Esophagus squamous epithelium (tissue), 4 donors: ENCODE data around the gene SCGB3A1.

ENCODE experiments used
- POLR2A ChIP-seq, 4 donors: fragments of 450-650 bp; IDR thresholded peaks; one replicate each; pipeline ENCODE4 v1.6.1; 2017; ENCODE audit warnings: antibody characterized with exemption in 4 of 4, mild to moderate bottlenecking in 4 of 4, moderate library complexity in 3 of 4
- TF ChIP-seq, protein P1 (sequence below), 6 experiments: fragments of 450-650 bp in 4 of 6; fragments of 200-600 bp in 2 of 6; sonication (generic) in 2 of 6; IDR thresholded peaks; one replicate each; pipeline ENCODE4 v1.5.1; 2016 to 2019; ENCODE audit warnings: antibody characterized with exemption in 6 of 6, mild to moderate bottlenecking in 4 of 6, moderate library complexity in 4 of 6

DNA sequence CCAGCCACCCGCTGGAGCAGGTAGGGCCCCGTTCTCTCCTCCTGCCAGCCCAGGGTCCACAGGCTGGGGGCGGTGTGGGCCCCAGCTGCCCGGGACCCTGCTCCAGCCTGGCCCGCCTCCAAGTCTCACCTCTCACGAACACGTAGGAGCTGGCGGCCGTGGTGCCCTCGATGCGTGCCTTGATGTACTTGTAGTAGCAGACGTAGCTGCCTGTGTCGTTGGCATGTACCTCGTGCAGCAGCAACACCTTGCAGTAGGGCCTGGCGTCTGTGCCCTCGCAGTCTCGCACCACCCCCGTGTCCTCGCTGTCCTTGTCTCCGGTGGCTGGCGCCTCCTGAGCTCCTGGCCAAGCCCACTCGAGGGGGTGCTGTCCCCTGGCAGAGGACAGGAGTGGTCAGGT lies 39.1 kb upstream of the SCGB3A1 start:
- TF ChIP-seq, protein P1, sequence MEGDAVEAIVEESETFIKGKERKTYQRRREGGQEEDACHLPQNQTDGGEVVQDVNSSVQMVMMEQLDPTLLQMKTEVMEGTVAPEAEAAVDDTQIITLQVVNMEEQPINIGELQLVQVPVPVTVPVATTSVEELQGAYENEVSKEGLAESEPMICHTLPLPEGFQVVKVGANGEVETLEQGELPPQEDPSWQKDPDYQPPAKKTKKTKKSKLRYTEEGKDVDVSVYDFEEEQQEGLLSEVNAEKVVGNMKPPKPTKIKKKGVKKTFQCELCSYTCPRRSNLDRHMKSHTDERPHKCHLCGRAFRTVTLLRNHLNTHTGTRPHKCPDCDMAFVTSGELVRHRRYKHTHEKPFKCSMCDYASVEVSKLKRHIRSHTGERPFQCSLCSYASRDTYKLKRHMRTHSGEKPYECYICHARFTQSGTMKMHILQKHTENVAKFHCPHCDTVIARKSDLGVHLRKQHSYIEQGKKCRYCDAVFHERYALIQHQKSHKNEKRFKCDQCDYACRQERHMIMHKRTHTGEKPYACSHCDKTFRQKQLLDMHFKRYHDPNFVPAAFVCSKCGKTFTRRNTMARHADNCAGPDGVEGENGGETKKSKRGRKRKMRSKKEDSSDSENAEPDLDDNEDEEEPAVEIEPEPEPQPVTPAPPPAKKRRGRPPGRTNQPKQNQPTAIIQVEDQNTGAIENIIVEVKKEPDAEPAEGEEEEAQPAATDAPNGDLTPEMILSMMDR (IDR thresholded peaks at IDR 0.05): no peak
- TF ChIP-seq POLR2A (IDR thresholded peaks at IDR 0.05): no peak
